Right forelimb (tissue), 1 donor: ENCODE data around the gene RAB40AL.
"Not testable (repeated sequence)": the region's sequence is repeated elsewhere in the genome, so short reads cannot be mapped to it uniquely, and the experiment has no call there.

Experiments
- DNase-seq: peaks from one replicate; pipeline ENCODE4 v3.0.0-alpha.2; 2018

RAB40AL gene, protein sequence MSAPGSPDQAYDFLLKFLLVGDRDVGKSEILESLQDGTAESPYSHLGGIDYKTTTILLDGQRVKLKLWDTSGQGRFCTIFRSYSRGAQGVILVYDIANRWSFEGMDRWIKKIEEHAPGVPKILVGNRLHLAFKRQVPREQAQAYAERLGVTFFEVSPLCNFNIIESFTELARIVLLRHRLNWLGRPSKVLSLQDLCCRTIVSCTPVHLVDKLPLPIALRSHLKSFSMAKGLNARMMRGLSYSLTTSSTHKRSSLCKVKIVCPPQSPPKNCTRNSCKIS

GRCh38 chrX:102936972-102937371, at the start of gene RAB40AL:
RAB40AL (plus strand) TSS chrX:102937272; CDS start chrX:102937319, 47 bp downstream.
- not testable (repeated sequence) for DNase-seq

DNA sequence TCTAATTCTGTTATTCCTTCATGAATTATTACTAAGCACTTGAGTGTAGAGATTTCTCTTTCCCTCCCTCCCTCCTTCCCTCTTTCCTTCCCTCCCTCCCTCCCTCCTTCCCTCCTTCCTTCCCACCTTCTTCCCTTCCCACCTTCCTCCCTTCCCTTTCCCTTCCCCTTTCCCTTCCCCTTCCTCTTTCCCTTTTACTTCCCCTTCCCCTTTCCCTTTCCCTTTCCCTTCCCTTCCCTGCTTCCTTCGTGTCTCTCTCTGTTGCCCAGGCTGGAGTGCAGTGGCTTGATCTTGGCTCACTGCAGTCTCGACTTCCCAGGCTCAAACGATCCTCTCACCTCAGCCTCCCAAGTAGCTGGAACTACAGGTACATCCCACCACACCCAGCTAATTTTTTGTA, 49.4 kb upstream of the RAB40AL start:
- DNase-seq: no peak

GRCh38 chrX:102892103-102892502, 45.0 kb upstream of the RAB40AL start:
- no peak for DNase-seq

GRCh38 chrX:102899940-102900916, 36.8 kb upstream of the RAB40AL start:
- DNase-seq: peak; percentile 60

DNA sequence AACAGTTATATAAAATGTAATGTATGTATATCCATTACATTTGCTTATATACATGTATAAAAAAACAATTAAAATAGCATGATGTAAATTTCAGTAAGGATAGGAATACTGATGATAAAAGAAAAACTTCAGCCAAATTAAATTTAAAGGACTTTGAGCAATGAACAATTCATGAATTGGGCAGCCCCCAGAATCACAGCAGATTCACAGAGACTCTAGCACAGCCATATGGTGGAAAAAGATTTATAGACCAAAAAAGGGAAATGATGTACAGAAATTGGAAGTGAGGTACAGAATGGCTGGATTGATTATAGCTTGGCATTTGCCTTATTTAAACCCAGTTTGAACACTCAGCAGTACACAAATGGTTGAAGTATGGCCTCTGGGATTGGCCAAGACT, 34.7 kb upstream of the RAB40AL start:
- no peak for DNase-seq

GRCh38 chrX:102930990-102931756, 5.9 kb upstream of the RAB40AL start:
- no peak for DNase-seq

- no peak for DNase-seq
Observed at GRCh38 chrX:102934624-102935023, 2.4 kb upstream of the RAB40AL start.

DNA sequence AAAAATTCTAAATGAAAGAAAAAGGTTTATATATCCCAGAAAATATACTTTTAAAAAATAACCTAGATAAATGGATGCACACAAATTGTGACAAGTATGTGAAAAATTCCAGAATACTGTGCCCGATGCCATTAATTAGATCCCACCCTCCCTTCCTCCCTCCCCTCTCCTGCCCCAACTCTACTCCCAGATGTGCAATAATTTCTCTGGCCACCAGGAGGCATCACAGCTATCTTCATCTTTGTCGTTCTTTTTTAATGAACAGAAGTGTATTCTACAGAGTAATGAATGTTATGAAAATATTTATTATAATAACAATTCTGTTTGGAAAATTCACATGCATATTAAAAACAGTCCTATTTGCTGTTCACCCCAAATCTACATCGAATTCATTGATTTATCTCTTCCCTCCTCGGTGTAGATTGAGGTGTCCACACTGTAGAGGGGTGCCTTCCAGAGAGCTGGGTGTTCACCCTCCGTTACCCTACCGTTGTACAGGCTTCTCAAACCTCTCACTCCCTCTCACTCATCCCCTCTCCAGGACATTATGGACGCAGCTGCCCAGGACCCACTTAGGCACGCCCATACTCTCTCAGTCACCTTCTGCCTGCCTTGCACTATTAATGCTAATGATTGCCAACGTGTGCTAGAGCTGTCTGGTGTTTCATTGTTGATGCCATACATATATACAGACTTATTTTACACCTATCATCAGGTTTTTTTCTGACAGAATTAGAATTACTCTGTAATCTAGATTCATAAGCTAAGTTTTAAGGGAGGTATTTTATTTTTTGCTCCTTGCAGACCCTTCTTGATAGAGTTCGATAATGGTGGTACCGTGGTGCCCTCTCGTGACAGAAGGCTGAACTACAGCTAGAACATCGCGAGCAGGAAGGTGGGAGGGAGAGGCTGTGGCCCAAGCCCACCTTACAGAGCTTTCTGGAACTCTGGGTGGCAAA, 14.1 kb downstream of the RAB40AL start:
- DNase-seq: peak; percentile 42

GRCh38 chrX:102957751-102958150, 20.7 kb downstream of the RAB40AL start:
- DNase-seq: no peak

DNA sequence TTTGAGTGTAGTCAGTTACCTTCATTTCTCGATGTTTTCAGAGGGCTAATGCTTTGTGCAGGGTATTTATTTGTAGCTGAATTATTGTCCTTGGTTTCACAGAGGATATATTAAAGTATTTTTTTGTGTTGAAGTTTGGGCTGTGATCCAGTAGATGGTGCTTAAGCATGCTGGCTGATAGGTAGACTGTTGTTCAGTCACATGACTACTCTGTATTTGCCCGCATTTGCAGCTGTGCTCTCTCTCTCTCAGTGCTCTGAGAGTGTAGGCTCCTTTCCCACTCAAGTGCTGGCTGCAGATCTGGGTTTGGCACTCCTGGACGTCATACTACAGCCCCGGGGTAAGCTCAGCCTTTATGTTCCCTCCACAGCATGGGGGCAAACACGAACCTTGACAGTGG, 21.7 kb downstream of the RAB40AL start:
- DNase-seq: no peak

DNA sequence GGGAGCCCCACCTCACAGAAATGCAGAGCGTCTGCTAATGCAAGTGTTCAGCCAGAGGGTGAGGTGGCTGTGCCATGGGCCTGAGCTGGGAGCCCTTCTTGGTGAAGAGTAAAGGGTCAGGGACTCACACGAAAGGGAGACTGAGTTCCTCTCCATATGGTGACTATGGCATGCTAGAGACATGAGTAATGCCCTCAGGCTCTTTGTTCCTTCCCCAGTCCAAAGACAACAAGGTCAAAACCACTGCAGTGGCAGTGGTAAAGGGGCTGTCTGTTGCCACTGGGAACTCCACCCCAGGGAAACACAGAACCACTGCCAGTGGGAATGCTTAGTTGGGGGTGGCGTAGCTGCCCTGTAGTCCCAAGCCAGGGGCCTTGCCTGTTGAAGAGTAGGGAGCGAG, 22.4 kb downstream of the RAB40AL start:
- DNase-seq: no peak

DNA sequence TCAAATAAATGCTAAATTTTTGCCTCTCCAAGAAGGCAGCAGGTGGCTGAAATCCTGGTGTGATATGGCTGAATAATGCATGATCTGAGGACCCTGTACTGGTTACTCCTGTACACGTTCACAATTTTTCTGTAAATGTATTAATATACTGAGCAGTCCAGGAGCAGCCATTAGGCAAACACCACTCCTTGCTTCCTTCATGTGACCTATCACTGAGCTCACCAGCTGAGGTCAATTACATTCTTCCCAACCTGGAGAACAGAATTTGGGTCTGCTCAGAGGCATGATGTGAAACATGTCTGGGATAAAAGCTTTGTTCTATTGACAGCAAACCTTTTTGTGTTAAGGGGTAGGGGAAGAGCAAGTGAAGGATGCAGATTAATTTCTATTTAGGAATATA, 26.9 kb downstream of the RAB40AL start:
- DNase-seq: no peak

GRCh38 chrX:102964940-102965339, 27.9 kb downstream of the RAB40AL start:
- no peak for DNase-seq

DNA sequence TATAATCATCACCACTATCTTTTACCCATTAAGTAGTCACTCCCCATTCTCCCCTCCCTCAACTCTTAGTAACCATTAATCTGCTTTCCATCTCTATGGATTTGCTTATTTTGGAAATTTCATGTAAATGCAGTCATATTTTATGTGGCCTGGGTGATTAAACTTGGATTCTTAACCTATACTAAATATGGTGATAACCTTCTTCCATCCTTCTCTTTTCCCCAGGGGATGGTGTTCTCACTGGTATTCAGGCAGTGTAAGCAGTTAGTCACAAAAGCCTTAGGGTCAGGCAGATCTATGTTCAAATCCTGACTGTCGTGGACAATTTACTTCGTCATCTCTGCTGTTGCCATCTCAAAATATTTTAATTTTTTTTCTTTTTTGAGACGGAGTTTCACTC, 29.6 kb downstream of the RAB40AL start:
- no peak for DNase-seq

DNA sequence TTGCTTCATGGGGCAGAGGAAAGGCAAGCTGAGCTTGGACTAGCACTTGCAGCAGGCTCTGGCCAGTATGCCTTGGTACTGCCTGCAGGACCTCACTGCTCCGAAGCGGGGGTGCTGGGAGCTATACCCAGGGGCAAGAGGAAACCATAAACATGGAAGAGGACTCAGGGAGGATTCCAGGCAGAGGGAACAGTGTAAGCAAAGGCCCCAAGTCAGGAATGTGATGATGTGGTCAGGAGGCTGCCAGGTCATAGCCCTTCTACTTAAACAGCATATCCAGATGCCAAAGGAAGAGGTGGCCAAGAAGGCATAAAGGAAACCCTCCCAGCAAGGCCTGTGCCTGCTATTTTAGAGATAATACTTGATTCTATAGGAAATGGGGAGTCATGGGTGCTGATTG, 31.1 kb downstream of the RAB40AL start:
- DNase-seq: no peak

- not testable (repeated sequence) for DNase-seq
Observed at GRCh38 chrX:102971536-102971935, 34.5 kb downstream of the RAB40AL start.

GRCh38 chrX:102975016-102975415, 37.9 kb downstream of the RAB40AL start:
- DNase-seq: no peak

DNA sequence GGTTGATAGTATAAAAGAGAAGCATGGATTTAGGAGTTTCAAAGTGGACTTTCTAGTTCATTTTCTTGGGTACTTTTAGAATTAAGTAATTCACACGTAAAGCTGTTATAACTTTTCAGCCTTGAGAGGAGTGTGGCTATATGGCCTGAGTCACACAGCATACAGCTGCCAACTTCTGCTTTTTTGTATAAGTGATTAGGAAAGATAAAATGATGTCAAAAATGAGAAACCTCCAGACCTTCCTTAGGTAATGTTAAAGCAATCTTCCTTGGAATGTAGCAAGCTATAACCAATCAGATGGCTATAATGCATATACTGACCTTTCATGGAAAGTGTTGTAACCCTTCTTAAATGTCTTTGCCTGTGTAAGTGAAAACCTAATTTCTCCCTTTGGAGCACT, 39.2 kb downstream of the RAB40AL start:
- no peak for DNase-seq

DNA sequence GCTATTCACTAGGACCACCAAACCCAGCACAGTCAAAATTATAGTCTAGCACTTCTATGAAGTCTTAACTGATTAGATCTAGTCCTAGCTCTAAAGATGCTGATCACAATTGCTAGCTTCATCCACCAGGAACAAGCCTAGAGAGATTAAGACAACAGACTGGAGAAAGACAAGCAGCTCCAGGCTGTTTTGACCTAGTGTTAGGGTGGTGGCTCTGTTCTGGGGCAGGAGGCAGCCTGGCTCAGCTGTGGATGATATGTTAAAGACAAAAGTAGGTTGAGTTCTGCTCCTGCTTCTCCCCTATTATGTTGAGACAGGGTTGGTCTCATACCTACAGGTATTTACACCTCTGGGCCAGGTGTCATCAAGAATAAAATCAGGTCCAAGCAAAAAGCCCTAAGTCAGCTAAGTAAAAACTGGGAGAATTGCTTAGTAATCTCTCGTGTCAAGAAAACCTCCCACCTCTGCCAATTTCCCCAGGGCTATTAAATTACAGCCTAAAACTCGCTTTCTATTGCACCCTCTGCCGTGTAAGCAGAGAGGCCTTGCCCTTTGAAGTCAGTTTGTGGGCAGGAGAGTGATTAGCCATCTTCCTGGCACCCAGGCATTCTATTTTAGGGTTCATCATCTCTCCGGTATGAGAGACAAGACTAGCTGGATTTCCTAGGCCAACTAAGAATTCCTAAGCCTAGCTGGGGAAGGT, 39.9 kb downstream of the RAB40AL start:
- DNase-seq: no peak

DNA sequence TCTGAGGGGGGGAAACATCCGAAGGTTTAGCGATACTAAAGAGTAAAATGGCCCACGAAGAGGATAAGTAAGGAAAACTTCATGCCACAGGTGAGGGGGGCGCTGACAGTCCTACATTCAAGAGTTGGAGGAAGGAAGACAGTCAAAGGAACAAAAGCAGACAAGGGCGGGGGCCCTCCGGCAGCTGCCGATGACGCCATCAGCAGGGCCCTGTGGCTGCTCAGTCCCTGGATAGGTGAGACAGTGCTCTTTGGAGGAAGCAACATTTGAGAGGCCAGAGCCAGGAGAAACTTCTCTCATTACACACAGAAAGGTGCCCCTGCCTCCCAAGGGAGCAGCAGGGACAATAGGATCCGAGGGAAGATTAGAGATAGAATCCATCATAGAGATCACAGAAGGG, 41.5 kb downstream of the RAB40AL start:
- no peak for DNase-seq

DNA sequence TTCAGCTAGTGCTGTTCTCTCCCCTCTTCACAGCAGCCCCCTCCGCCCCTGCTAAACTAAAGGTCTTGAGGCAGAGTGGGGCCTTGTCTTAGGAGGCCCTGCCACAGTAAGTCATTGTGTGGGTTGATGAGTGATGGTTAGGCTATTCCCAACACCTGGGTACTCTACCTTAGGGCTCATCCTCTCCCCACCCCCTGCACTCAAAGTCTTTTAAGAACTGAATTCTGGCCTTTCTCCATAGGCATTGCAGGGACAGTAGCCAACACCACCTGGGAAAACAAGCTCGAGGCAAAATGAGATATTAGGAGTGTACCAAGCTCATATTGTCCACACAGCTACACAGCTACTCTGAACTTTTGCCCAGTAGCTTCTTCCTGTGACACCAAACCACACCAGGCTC, 42.5 kb downstream of the RAB40AL start:
- DNase-seq: no peak
